ENCODE measurements around the gene ODAD4. TPM values are rescaled to one million over a fixed set of nuclear protein-coding genes. Genes with fewer than 3 reads are reported as not detected.
A peak's percentile ranks its signal among the peaks of the same experiment; 100 is the strongest.
"Not testable (repeated sequence)": the region's sequence is repeated elsewhere in the genome, so short reads cannot be mapped to it uniquely, and the experiment has no call there.

ODAD4 gene
- total and polyA plus RNA-seq, 2 of the 8 experiments (the other 6 are each of a cell fraction or from before 2014, with no cell fraction given), result 0.48 to 1.3 TPM

- not testable (repeated sequence) for H4K20me1 ChIP-seq (replicated peaks in 1 of 2; ENCODE audit: control insufficient read depth in 1 of 2, insufficient read depth in 2 of 2, low read length in 2 of 2)
These were observed 81.9 kb downstream of the ODAD4 start for GRCh38 chr17:42012363-42012762.

More at GRCh38 chr17:42012363-42012762, 81.9 kb downstream of the ODAD4 start:
- Histone ChIP-seq H2BK5ac (ENCODE audit: low read depth, low read length) (peak overlapping the region; percentile 76; the same call in 1 of the 2 replicates), H2AK5ac (ENCODE audit: low read depth, low read length) (peak overlapping the region; percentile 95; the same call in 1 of the 2 replicates), H3K4me1 (replicated peaks in 1 of 4; ENCODE audit: control insufficient read depth in 3 of 4, insufficient read depth in 4 of 4, low read length in 3 of 4) (peaks cover 6 to 19% (median 13%) of the 10 kb centered on the region in 4 experiments), H3K27ac (ENCODE audit: low read depth, low read length) (peak overlapping the region; percentile 79), H3K79me2 (ENCODE audit: control insufficient read depth in 1 of 2, insufficient read depth in 2 of 2, low read length in 2 of 2) (peaks cover 49 to 95% of the 10 kb centered on the region in 2 experiments), H3K4me3 (ENCODE audit: extremely low read depth in 1 of 4, insufficient read depth in 2 of 4, low read depth in 3 of 4, low read length in 4 of 4) (peak overlapping the region in 2 of 4 experiments; percentile 2 to 25; a peak in 1 of 8 replicates), H3K4me2 (ENCODE audit: insufficient read depth in 1 of 2, low read depth in 2 of 2, low read length in 2 of 2) (peak overlapping the region; percentile 47 to 60; a peak in 3 of 4 replicates), H2BK12ac (ENCODE audit: low read depth, low read length) (peak overlapping the region; percentile 80; the same call in 1 of the 2 replicates)
- H3K9ac ChIP-seq (replicated peaks in 1 of 4; ENCODE audit: extremely low read depth in 1 of 4, low read depth in 3 of 4, low read length in 3 of 4); H3K23ac ChIP-seq (ENCODE audit: insufficient read length); H3K18ac ChIP-seq (ENCODE audit: extremely low read depth, low read length); H4K5ac ChIP-seq (ENCODE audit: insufficient read length, low read depth, low read length); H3K14ac ChIP-seq (ENCODE audit: insufficient read length); H3K27me3 ChIP-seq (replicated peaks in 1 of 4; ENCODE audit: control insufficient read depth in 3 of 4, extremely low read depth in 1 of 4, insufficient read depth in 3 of 4, low read length in 3 of 4); H3K4ac ChIP-seq (replicated peaks; ENCODE audit: insufficient read length, low read depth, low read length); H4K91ac ChIP-seq (replicated peaks; ENCODE audit: insufficient read length, low read length); H2BK120ac ChIP-seq (replicated peaks; ENCODE audit: low read depth, low read length); H3K36me3 ChIP-seq (ENCODE audit: control insufficient read depth in 2 of 4, insufficient read depth in 4 of 4, low read length in 3 of 4); FAIRE-seq; H2AFZ ChIP-seq (ENCODE audit: low read length); H3K56ac ChIP-seq (replicated peaks; ENCODE audit: insufficient read length, low read depth, low read length); H3K23me2 ChIP-seq (ENCODE audit: low read depth, low read length); DNase-seq (ENCODE audit: low read depth in 1 of 2, low spot score in 2 of 2); H2BK20ac ChIP-seq (ENCODE audit: low read length); H3K79me1 ChIP-seq (ENCODE audit: low read depth, low read length); H4K8ac ChIP-seq (ENCODE audit: extremely low read depth, insufficient read depth, low read length); H2BK15ac ChIP-seq (ENCODE audit: low read length); H3K9me3 ChIP-seq (ENCODE audit: insufficient read depth in 2 of 2, low read depth in 1 of 2, low read length in 1 of 2): not testable (repeated sequence)
- TF ChIP-seq SP1 (IDR thresholded peaks at IDR 0.05; ENCODE audit: low read depth, low read length) (peak; percentile 32; the same call in 1 of the 2 replicates), SRF (IDR thresholded peaks at IDR 0.05; ENCODE audit: low read depth, low read length) (peak; percentile 97), POU5F1 (IDR thresholded peaks at IDR 0.05; ENCODE audit: low read depth, low read length) (0 out of 2 replicates have a peak, but pooled peaks have one; percentile 18), MAFK (IDR thresholded peaks at IDR 0.05; ENCODE audit: low read depth, low read length) (peak; percentile 47; the same call in 1 of the 2 replicates), POLR2A (IDR thresholded peaks at IDR 0.05; ENCODE audit: control extremely low read depth in 1 of 2, low read depth in 2 of 2, low read length in 2 of 2) (peak in 1 of 2 experiments; percentile 44; a peak in 1 of 3 replicates), EP300 (IDR thresholded peaks at IDR 0.05; ENCODE audit: borderline replicate concordance in 1 of 2, low read depth in 2 of 2, low read length in 2 of 2) (peak in 1 of 2 experiments; percentile 81; a peak in 1 of 3 replicates)
- CTCF ChIA-PET (ENCODE audit: partially characterized antibody), result interaction anchor here (0.9 to 38.8 kb wide), 12 partner anchors 11 to 101 kb away, joined by 3 to 1084 read pairs (median 4); partner anchors contain the start of genes DHX58, HSPB9, KAT2A and ZNF385C
- POLR2A ChIA-PET (ENCODE audit: partially characterized antibody), result interaction anchor here (0.6 to 2.6 kb wide), 11 partner anchors 7 to 100 kb away, joined by 3 to 8 read pairs (median 3); partner anchors contain the start of genes ACLY, DHX58 and ZNF385C
- 40% methylated on average over 4 of the region's 4 CpGs; no CpG with 5 or more reads in 1 of the 2 experiments for WGBS, 2 experiments (ENCODE audit: extremely low coverage in 1 of 2, insufficient coverage in 1 of 2, insufficient read length in 1 of 2, insufficient replicate concordance in 2 of 2, low coverage in 1 of 2, low lambda C conversion rate in 2 of 2, missing lambda C conversion rate in 1 of 2)

All from H1 (cell line).